ENCODE data around the gene GSC2.

- no peak for TF ChIP-seq CTCF (IDR thresholded peaks at IDR 0.05; ENCODE audit: insufficient read depth, low read depth, low read length)
- no peak for TF ChIP-seq EZH2 (IDR thresholded peaks at IDR 0.05; ENCODE audit: insufficient read depth, low read length)
Measured at GRCh38 chr22:19126309-19127273, 23.5 kb downstream of the GSC2 start.
